ENCODE measurements around the gene NT5DC4.

Gene NT5DC4

GRCh38 chr2:112756207-112756606 is 35.4 kb downstream of the NT5DC4 start:
- DNase-seq = no peak

GRCh38 chr2:112757265-112757664 is 36.4 kb downstream of the NT5DC4 start:
- DNase-seq = peak; percentile 59

- DNase-seq = no peak
These were observed 37.9 kb downstream of the NT5DC4 start for GRCh38 chr2:112758711-112759110.

GRCh38 chr2:112760149-112760548 is 39.3 kb downstream of the NT5DC4 start:
- no peak for DNase-seq

GRCh38 chr2:112762276-112762675 is 41.5 kb downstream of the NT5DC4 start:
- DNase-seq = no peak

GRCh38 chr2:112764071-112765044 is 43.5 kb downstream of the NT5DC4 start, which contains the start of gene CKAP2L:
Gene CKAP2L, minus strand, starts transcription at chr2:112764609. Its CDS starts 11 bp downstream, at chr2:112764598.
- peak; percentile 98 for DNase-seq

GRCh38 chr2:112765251-112765650 is 44.4 kb downstream of the NT5DC4 start:
- no peak for DNase-seq

- DNase-seq = no peak
These were observed 47.0 kb downstream of the NT5DC4 start for GRCh38 chr2:112767693-112768330.

- no peak for DNase-seq
These were observed 47.6 kb downstream of the NT5DC4 start for GRCh38 chr2:112768432-112768831.

- no peak for DNase-seq
These were observed 51.5 kb downstream of the NT5DC4 start for GRCh38 chr2:112772322-112772721.

GRCh38 chr2:112772911-112773475 is 52.2 kb downstream of the NT5DC4 start:
- no peak for DNase-seq

- DNase-seq = no peak
These were observed 52.7 kb downstream of the NT5DC4 start for GRCh38 chr2:112773556-112773955.

GRCh38 chr2:112774536-112775285 is 53.9 kb downstream of the NT5DC4 start:
- no peak for DNase-seq

- no peak for DNase-seq
These were observed 55.3 kb downstream of the NT5DC4 start for GRCh38 chr2:112776113-112776512.

GRCh38 chr2:112777036-112777435 is 56.2 kb downstream of the NT5DC4 start:
- DNase-seq = no peak

- DNase-seq = no peak
These were observed 58.8 kb downstream of the NT5DC4 start for GRCh38 chr2:112779598-112779997.

- no peak for DNase-seq
These were observed 61.5 kb downstream of the NT5DC4 start for GRCh38 chr2:112782234-112782799.

- DNase-seq = no peak
These were observed 62.4 kb downstream of the NT5DC4 start for GRCh38 chr2:112783187-112783714.

- DNase-seq = no peak
These were observed 63.7 kb downstream of the NT5DC4 start, which contains the start of gene IL1A for GRCh38 chr2:112784199-112785189. Gene IL1A, minus strand, starts transcription at chr2:112784493. Its CDS starts 723 bp downstream, at chr2:112783770.

- no peak for DNase-seq
These were observed 66.5 kb downstream of the NT5DC4 start for GRCh38 chr2:112787294-112787693.

All from NK-92 treated with Interleukin-12 subunit alpha and Interleukin-12 subunit beta, amount 100 ng/mL, for 24 hours (cell line).